ENCODE measurements around the gene RAE1. TPM values are rescaled to one million over a fixed set of nuclear protein-coding genes. Genes with fewer than 3 reads are reported as not detected.

The RAE1 gene
- total RNA-seq, 4 donors from 2014 or later = 24.4 to 42.7 (median 28.3) TPM

GRCh38 chr20:57387945-57388371 is 36.9 kb downstream of the RAE1 start:
- no peak for TF ChIP-seq POLR2A (IDR thresholded peaks at IDR 0.05)
- TF ChIP-seq, protein P1, sequence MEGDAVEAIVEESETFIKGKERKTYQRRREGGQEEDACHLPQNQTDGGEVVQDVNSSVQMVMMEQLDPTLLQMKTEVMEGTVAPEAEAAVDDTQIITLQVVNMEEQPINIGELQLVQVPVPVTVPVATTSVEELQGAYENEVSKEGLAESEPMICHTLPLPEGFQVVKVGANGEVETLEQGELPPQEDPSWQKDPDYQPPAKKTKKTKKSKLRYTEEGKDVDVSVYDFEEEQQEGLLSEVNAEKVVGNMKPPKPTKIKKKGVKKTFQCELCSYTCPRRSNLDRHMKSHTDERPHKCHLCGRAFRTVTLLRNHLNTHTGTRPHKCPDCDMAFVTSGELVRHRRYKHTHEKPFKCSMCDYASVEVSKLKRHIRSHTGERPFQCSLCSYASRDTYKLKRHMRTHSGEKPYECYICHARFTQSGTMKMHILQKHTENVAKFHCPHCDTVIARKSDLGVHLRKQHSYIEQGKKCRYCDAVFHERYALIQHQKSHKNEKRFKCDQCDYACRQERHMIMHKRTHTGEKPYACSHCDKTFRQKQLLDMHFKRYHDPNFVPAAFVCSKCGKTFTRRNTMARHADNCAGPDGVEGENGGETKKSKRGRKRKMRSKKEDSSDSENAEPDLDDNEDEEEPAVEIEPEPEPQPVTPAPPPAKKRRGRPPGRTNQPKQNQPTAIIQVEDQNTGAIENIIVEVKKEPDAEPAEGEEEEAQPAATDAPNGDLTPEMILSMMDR (IDR thresholded peaks at IDR 0.05) = no peak
- Histone ChIP-seq H3K4me3 (no peak overlapping the region), H3K27ac (no peak overlapping the region), H3K36me3 (peaks cover 0 to 11% (median 0%) of the 10 kb centered on the region in 3 donors), H3K9me3 (no peaks in the 10 kb centered on the region), H3K4me1 (peaks cover 21 to 37% (median 24%) of the 10 kb centered on the region in 3 donors), H3K27me3 (no peaks in the 10 kb centered on the region)
- intact Hi-C loops (cut with DNase I) = no loop called here
- DNase-seq = no peak
- 73 to 83% methylated on average over 7 of the region's 7 CpGs for WGBS, 2 donors

DNA sequence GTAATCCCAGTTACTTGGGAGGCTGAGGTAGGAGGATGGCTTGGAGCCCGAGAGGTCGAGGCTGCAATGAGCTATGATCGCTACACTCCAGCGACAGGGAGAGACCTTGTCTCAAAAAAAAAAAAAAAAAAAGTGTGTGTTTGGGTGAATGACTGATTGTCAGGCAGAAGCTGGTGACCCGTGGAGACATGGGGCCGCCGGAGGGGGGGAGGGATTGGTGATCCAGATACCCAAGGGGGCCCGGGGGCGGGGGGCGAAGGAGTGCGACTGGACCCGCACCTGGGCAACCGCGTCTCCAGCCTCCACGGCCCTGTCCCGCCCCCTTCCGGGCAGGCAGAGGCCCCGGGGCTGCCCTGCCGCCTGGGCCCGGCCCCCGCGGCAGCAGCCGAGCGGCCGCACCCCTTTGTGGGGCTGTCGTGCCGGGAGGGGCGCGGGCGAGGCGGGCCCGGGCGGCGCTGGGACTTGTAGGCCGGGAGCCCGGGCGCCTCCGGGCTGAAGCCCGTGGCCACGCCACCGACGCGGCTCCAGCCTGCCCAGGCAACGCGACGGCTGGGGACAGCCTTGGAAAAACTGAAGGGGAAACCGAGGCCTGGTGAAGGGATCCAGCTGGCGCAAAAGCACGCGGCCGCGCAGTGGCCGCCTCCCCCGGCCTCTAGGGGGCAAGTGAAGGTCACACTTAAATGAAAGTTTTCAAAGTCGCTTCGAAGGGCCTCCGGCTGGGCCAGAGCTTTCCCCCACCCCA is 38.1 kb downstream of the RAE1 start:
- Histone ChIP-seq H3K4me1 (peaks cover 26 to 49% (median 36%) of the 10 kb centered on the region in 3 donors), H3K9me3 (no peaks in the 10 kb centered on the region), H3K36me3 (peaks cover 0 to 19% (median 0%) of the 10 kb centered on the region in 3 donors), H3K27ac (peak overlapping the region; percentile 74 to 92 (median 86)), H3K27me3 (no peaks in the 10 kb centered on the region), H3K4me3 (peak overlapping the region; percentile 23 to 87 (median 44))
- TF ChIP-seq POLR2A (IDR thresholded peaks at IDR 0.05) = peak in 2 of 4 donors; percentile 13 to 52
- TF ChIP-seq, protein P1 (IDR thresholded peaks at IDR 0.05) = peak; percentile 21 to 45 (median 40)
- 28 to 31% methylated on average over 7 to 9 of the region's 57 CpGs for WGBS, 2 donors
- peak; percentile 34 for DNase-seq
- intact Hi-C loops (cut with DNase I) = no loop called here

GRCh38 chr20:57389695-57390603 is 38.9 kb downstream of the RAE1 start:
- TF ChIP-seq, protein P1 (IDR thresholded peaks at IDR 0.05) = peak in 1 of 6 experiments; percentile 2
- no peak for TF ChIP-seq POLR2A (IDR thresholded peaks at IDR 0.05)
- WGBS, 2 donors = 24 to 50% methylated on average over 11 to 21 of the region's 52 CpGs
- H3K27ac ChIP-seq = peak overlapping the region; percentile 74 to 92 (median 86)
- H3K36me3 ChIP-seq = peaks cover 0 to 22% (median 0%) of the 10 kb centered on the region in 3 donors
- peak overlapping the region; percentile 23 to 87 (median 44) for H3K4me3 ChIP-seq
- no peak for DNase-seq
- peaks cover 34 to 57% (median 44%) of the 10 kb centered on the region in 3 donors for H3K4me1 ChIP-seq
- intact Hi-C loops (cut with DNase I) = no loop called here
- no peaks in the 10 kb centered on the region for H3K9me3 ChIP-seq
- H3K27me3 ChIP-seq = no peaks in the 10 kb centered on the region

DNA sequence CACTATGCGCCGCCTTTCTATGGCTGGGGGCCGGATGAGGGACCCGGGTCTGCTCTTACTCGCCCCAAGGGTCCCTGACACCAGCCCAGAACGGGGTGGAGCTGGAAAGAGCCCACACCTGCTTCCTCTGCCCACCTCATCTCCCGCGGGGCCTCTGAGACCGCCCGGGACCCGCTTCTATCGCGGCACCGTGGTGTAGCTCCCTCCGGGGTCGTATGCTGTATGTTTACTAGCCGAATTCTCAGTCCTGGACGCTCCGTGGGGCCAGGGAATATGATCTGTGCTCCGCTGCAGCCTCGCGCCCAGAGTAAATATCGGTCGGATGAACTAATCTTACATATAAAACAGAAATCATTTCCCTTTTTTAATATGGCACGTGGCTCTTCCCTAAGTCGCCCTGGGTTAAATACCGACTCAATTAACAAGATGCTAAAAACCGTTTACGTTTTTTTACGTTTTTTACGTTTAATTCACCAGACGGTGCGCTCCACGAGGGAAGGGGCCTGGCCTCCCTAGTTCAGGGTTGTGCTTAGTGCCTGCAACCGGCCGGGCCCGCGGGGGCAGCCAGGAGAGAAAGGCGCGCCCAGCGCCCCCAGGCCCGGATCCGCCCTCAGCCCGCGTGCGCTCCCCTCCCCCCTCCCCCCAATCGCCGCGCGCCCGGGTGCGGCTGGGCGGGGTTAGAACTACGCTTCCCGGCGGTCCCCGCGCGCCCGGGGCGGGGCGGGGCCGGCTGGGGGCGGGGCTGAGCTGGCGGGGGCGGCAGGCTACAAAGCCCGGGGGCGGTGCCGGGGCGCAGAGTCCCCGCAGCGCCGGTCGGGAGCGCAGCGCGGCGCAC is 39.8 kb downstream of the RAE1 start, which contains the start of gene RBM38:
Gene RBM38 (plus strand): TSS at position 793 of the 835 bp plus-strand sequence. CDS start 186 bp downstream, outside the sequence.
- Histone ChIP-seq H3K4me1 (peaks cover 40 to 66% (median 53%) of the 10 kb centered on the region in 3 donors), H3K27ac (peak within 1 kb of the TSS; percentile 83 to 92 (median 86)), H3K36me3 (peaks cover 0 to 21% (median 0%) of the 10 kb centered on the region in 3 donors), H3K27me3 (no peaks in the 10 kb centered on the region), H3K4me3 (peak within 1 kb of the TSS; percentile 58 to 87 (median 72)), H3K9me3 (no peaks in the 10 kb centered on the region)
- TF ChIP-seq, protein P1 (IDR thresholded peaks at IDR 0.05) = no peak
- no peak for TF ChIP-seq POLR2A (IDR thresholded peaks at IDR 0.05)
- no peak for DNase-seq
- WGBS, 2 donors = 53 to 56% methylated on average over 24 to 27 of the region's 78 CpGs
- intact Hi-C loops (cut with DNase I) = no loop called here

Measured in esophagus squamous epithelium (tissue), 5 donors.